Vagina (tissue), 2 donors: ENCODE results near the gene ACOT13.

Source experiments
- POLR2A ChIP-seq, 2 donors: fragments of 450-650 bp; IDR thresholded peaks; one replicate each; pipeline ENCODE4 v1.6.1; 2017; ENCODE audit warnings: antibody characterized with exemption in 2 of 2, mild to moderate bottlenecking in 2 of 2, moderate library complexity in 2 of 2
- POLR2AphosphoS5 ChIP-seq, 2 donors: sonication (generic); formaldehyde crosslinking; IDR thresholded peaks; one replicate each; pipeline ENCODE4 v1.9.0; 2017; ENCODE audit warnings: antibody characterized with exemption in 2 of 2, mild to moderate bottlenecking in 2 of 2, low read depth in 1 of 2; ENCODE audit not compliant: insufficient read depth in 1 of 2
- TF ChIP-seq, protein P1 (sequence below), 3 experiments: fragments of 450-650 bp in 2 of 3; fragments of 200-600 bp in 1 of 3; sonication (generic) in 1 of 3; IDR thresholded peaks; one replicate each; pipeline ENCODE4 v1.5.1; 2017 to 2019; ENCODE audit warnings: antibody characterized with exemption in 3 of 3, mild to moderate bottlenecking in 2 of 3, moderate library complexity in 2 of 3

- no peak for TF ChIP-seq POLR2A (IDR thresholded peaks at IDR 0.05)
- TF ChIP-seq, protein P1, sequence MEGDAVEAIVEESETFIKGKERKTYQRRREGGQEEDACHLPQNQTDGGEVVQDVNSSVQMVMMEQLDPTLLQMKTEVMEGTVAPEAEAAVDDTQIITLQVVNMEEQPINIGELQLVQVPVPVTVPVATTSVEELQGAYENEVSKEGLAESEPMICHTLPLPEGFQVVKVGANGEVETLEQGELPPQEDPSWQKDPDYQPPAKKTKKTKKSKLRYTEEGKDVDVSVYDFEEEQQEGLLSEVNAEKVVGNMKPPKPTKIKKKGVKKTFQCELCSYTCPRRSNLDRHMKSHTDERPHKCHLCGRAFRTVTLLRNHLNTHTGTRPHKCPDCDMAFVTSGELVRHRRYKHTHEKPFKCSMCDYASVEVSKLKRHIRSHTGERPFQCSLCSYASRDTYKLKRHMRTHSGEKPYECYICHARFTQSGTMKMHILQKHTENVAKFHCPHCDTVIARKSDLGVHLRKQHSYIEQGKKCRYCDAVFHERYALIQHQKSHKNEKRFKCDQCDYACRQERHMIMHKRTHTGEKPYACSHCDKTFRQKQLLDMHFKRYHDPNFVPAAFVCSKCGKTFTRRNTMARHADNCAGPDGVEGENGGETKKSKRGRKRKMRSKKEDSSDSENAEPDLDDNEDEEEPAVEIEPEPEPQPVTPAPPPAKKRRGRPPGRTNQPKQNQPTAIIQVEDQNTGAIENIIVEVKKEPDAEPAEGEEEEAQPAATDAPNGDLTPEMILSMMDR (IDR thresholded peaks at IDR 0.05) = no peak
- TF ChIP-seq POLR2AphosphoS5 (IDR thresholded peaks at IDR 0.05; ENCODE audit: insufficient read depth in 1 of 2, low read depth in 1 of 2) = no peak
These were observed 42.3 kb downstream of the ACOT13 start for GRCh38 chr6:24709014-24709711.
